ENCODE measurements around the gene HAND1. TPM values are rescaled to one million over a fixed set of nuclear protein-coding genes. Genes with fewer than 3 reads are reported as not detected.
A peak's percentile ranks its signal among the peaks of the same experiment; 100 is the strongest.
"Not testable (repeated sequence)": the region's sequence is repeated elsewhere in the genome, so short reads cannot be mapped to it uniquely, and the experiment has no call there.

Gene HAND1
- polyA plus RNA-seq, 4 donors = 0.22 to 0.42 TPM; not detected in 2

DNA sequence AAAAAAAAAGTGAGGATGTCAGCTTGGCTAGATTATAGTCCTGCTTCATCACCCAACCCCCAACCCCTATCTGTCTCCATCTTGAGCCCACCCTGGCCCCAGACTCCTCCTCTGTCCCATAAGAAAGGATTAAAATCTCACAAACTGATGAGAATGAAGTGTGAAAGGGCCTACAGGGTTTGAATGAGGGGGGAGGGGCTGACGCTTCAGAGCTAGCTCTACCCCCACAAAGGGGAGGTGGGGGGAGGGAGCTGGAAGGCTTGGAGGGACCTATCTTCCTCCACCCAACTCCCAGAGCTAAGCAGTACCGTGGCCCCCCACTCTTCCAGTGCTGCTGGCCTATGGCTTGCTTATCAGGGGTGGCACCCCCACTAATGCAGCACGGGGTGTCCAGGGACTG, 43.7 kb upstream of the HAND1 start:
- FAIRE-seq (no peak), DNase-seq (no peak)
- Histone ChIP-seq H3K9me3 (ENCODE audit: control insufficient read depth in 2 of 2, insufficient read depth in 1 of 2, low read depth in 1 of 2, low read length in 1 of 2) (no peaks in the 10 kb centered on the region), H3K27me3 (ENCODE audit: control insufficient read depth in 3 of 3, insufficient read depth in 3 of 3, low read length in 3 of 3) (peaks cover 0 to 26% (median 15%) of the 10 kb centered on the region in 3 donors), H3K27ac (ENCODE audit: low read depth in 1 of 3, low read length in 2 of 3) (no peak overlapping the region), H3K36me3 (ENCODE audit: control insufficient read depth in 3 of 3, insufficient read depth in 2 of 3, low read depth in 1 of 3, low read length in 3 of 3) (no peaks in the 10 kb centered on the region), H3K4me1 (ENCODE audit: control insufficient read depth in 3 of 3, insufficient read depth in 2 of 3, low read depth in 1 of 3, low read length in 2 of 3) (peaks cover 0 to 20% (median 0%) of the 10 kb centered on the region in 3 donors), H3K4me3 (ENCODE audit: low read depth in 1 of 3, low read length in 3 of 3) (no peak overlapping the region)
- 61 to 80% (median 64%) methylated on average over 3 of the region's 3 CpGs for whole genome bisulfite sequencing, 3 donors

- Histone ChIP-seq H3K4me3 (ENCODE audit: low read depth in 1 of 3, low read length in 3 of 3) (no peak overlapping the region), H3K27ac (ENCODE audit: low read depth in 1 of 3, low read length in 2 of 3) (no peak overlapping the region), H3K9me3 (ENCODE audit: control insufficient read depth in 2 of 2, insufficient read depth in 1 of 2, low read depth in 1 of 2, low read length in 1 of 2) (no peaks in the 10 kb centered on the region), H3K36me3 (ENCODE audit: control insufficient read depth in 3 of 3, insufficient read depth in 2 of 3, low read depth in 1 of 3, low read length in 3 of 3) (no peaks in the 10 kb centered on the region), H3K4me1 (ENCODE audit: control insufficient read depth in 3 of 3, insufficient read depth in 2 of 3, low read depth in 1 of 3, low read length in 2 of 3) (peaks cover 0 to 20% (median 0%) of the 10 kb centered on the region in 3 donors), H3K27me3 (ENCODE audit: control insufficient read depth in 3 of 3, insufficient read depth in 3 of 3, low read length in 3 of 3) (peaks cover 0 to 26% (median 15%) of the 10 kb centered on the region in 3 donors)
- FAIRE-seq (no peak), DNase-seq (peak; percentile 32 to 73)
- WGBS, 3 donors = 4 to 8% (median 7%) methylated on average over 15 of the region's 15 CpGs
Observed at GRCh38 chr5:154520861-154521453, 42.9 kb upstream of the HAND1 start.

- H3K27me3 ChIP-seq (ENCODE audit: control insufficient read depth in 3 of 3, insufficient read depth in 3 of 3, low read length in 3 of 3) = peaks cover 0 to 33% (median 15%) of the 10 kb centered on the region in 3 donors
- 27 to 48% (median 38%) methylated on average over 2 of the region's 2 CpGs for WGBS, 3 donors
- FAIRE-seq (no peak), DNase-seq (no peak)
- H3K9me3 ChIP-seq (ENCODE audit: control insufficient read depth in 2 of 2, insufficient read depth in 1 of 2, low read depth in 1 of 2, low read length in 1 of 2) = no peaks in the 10 kb centered on the region
- H3K4me1 ChIP-seq (ENCODE audit: control insufficient read depth in 3 of 3, insufficient read depth in 2 of 3, low read depth in 1 of 3, low read length in 2 of 3) = peaks cover 0 to 20% (median 0%) of the 10 kb centered on the region in 3 donors
- H3K4me3 ChIP-seq (ENCODE audit: low read depth in 1 of 3, low read length in 3 of 3) = no peak overlapping the region
- no peak overlapping the region for H3K27ac ChIP-seq (ENCODE audit: low read depth in 1 of 3, low read length in 2 of 3)
- no peaks in the 10 kb centered on the region for H3K36me3 ChIP-seq (ENCODE audit: control insufficient read depth in 3 of 3, insufficient read depth in 2 of 3, low read depth in 1 of 3, low read length in 3 of 3)
Observed at GRCh38 chr5:154519359-154519758, 41.3 kb upstream of the HAND1 start.

GRCh38 chr5:154518438-154518867, 40.4 kb upstream of the HAND1 start:
- no peak for FAIRE-seq
- H3K4me3 ChIP-seq (ENCODE audit: low read depth in 1 of 3, low read length in 3 of 3) = no peak overlapping the region
- peaks cover 0 to 11% (median 0%) of the 10 kb centered on the region in 3 donors for H3K4me1 ChIP-seq (ENCODE audit: control insufficient read depth in 3 of 3, insufficient read depth in 2 of 3, low read depth in 1 of 3, low read length in 2 of 3)
- WGBS, 3 donors = 48 to 61% (median 57%) methylated on average over 8 of the region's 8 CpGs
- no peaks in the 10 kb centered on the region for H3K9me3 ChIP-seq (ENCODE audit: control insufficient read depth in 2 of 2, insufficient read depth in 1 of 2, low read depth in 1 of 2, low read length in 1 of 2)
- H3K27me3 ChIP-seq (ENCODE audit: control insufficient read depth in 3 of 3, insufficient read depth in 3 of 3, low read length in 3 of 3) = peaks cover 0 to 40% (median 15%) of the 10 kb centered on the region in 3 donors
- H3K27ac ChIP-seq (ENCODE audit: low read depth in 1 of 3, low read length in 2 of 3) = no peak overlapping the region
- no peaks in the 10 kb centered on the region for H3K36me3 ChIP-seq (ENCODE audit: control insufficient read depth in 3 of 3, insufficient read depth in 2 of 3, low read depth in 1 of 3, low read length in 3 of 3)
- no peak for DNase-seq

GRCh38 chr5:154517810-154518437, 39.9 kb upstream of the HAND1 start:
- H3K27ac ChIP-seq (ENCODE audit: low read depth in 1 of 3, low read length in 2 of 3) = no peak overlapping the region
- peaks cover 0 to 6% (median 0%) of the 10 kb centered on the region in 3 donors for H3K4me1 ChIP-seq (ENCODE audit: control insufficient read depth in 3 of 3, insufficient read depth in 2 of 3, low read depth in 1 of 3, low read length in 2 of 3)
- H3K27me3 ChIP-seq (ENCODE audit: control insufficient read depth in 3 of 3, insufficient read depth in 3 of 3, low read length in 3 of 3) = peaks cover 0 to 42% (median 11%) of the 10 kb centered on the region in 3 donors
- peak in 1 of 2 donors; percentile 64 for DNase-seq
- H3K9me3 ChIP-seq (ENCODE audit: control insufficient read depth in 2 of 2, insufficient read depth in 1 of 2, low read depth in 1 of 2, low read length in 1 of 2) = no peaks in the 10 kb centered on the region
- H3K36me3 ChIP-seq (ENCODE audit: control insufficient read depth in 3 of 3, insufficient read depth in 2 of 3, low read depth in 1 of 3, low read length in 3 of 3) = no peaks in the 10 kb centered on the region
- no peak for FAIRE-seq
- no peak overlapping the region for H3K4me3 ChIP-seq (ENCODE audit: low read depth in 1 of 3, low read length in 3 of 3)
- WGBS, 3 donors = 64 to 79% (median 70%) methylated on average over 9 of the region's 9 CpGs

- FAIRE-seq = no peak
- Histone ChIP-seq H3K4me1 (ENCODE audit: control insufficient read depth in 3 of 3, insufficient read depth in 2 of 3, low read depth in 1 of 3, low read length in 2 of 3) (peaks cover 0 to 5% (median 0%) of the 10 kb centered on the region in 3 donors), H3K9me3 (ENCODE audit: control insufficient read depth in 2 of 2, insufficient read depth in 1 of 2, low read depth in 1 of 2, low read length in 1 of 2) (no peaks in the 10 kb centered on the region), H3K4me3 (ENCODE audit: low read depth in 1 of 3, low read length in 3 of 3) (no peak overlapping the region), H3K36me3 (ENCODE audit: control insufficient read depth in 3 of 3, insufficient read depth in 2 of 3, low read depth in 1 of 3, low read length in 3 of 3) (no peaks in the 10 kb centered on the region), H3K27me3 (ENCODE audit: control insufficient read depth in 3 of 3, insufficient read depth in 3 of 3, low read length in 3 of 3) (peaks cover 0 to 44% (median 5%) of the 10 kb centered on the region in 3 donors), H3K27ac (ENCODE audit: low read depth in 1 of 3, low read length in 2 of 3) (no peak overlapping the region)
- WGBS, 3 donors = 65 to 81% (median 79%) methylated on average over 7 of the region's 7 CpGs
- DNase-seq = no peak
Observed at GRCh38 chr5:154517181-154517580, 39.2 kb upstream of the HAND1 start.

GRCh38 chr5:154516475-154516874, 38.4 kb upstream of the HAND1 start:
- Histone ChIP-seq H3K27me3 (ENCODE audit: control insufficient read depth in 3 of 3, insufficient read depth in 3 of 3, low read length in 3 of 3) (peaks cover 0 to 42% (median 4%) of the 10 kb centered on the region in 3 donors), H3K36me3 (ENCODE audit: control insufficient read depth in 3 of 3, insufficient read depth in 2 of 3, low read depth in 1 of 3, low read length in 3 of 3) (no peaks in the 10 kb centered on the region), H3K27ac (ENCODE audit: low read depth in 1 of 3, low read length in 2 of 3) (no peak overlapping the region), H3K4me3 (ENCODE audit: low read depth in 1 of 3, low read length in 3 of 3) (no peak overlapping the region), H3K4me1 (ENCODE audit: control insufficient read depth in 3 of 3, insufficient read depth in 2 of 3, low read depth in 1 of 3, low read length in 2 of 3) (peaks cover 0 to 5% (median 0%) of the 10 kb centered on the region in 3 donors), H3K9me3 (ENCODE audit: control insufficient read depth in 2 of 2, insufficient read depth in 1 of 2, low read depth in 1 of 2, low read length in 1 of 2) (no peaks in the 10 kb centered on the region)
- 89 to 94% (median 92%) methylated on average over 5 of the region's 5 CpGs for WGBS, 3 donors
- FAIRE-seq (no peak), DNase-seq (no peak)

DNA sequence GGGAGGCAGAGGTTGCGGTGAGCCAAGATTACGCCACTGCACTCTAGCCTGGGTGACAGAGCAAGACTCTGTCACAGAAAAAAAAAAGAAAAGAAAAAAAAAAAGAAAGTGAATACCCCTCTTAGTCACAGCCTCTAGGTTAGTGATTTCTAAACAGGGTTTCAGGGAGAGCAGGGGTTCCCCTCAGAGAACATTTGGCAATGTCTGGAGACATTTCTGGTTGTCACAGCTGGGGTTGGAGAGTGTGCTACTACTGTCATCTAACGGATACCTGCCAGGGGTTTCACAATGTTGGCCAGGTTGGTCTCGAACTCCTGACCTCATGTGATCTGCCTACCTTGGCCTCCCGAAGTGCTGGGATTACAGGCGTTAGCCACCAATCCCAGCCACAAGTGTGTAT, 37.5 kb upstream of the HAND1 start:
- not testable (repeated sequence) for H3K36me3 ChIP-seq (ENCODE audit: control insufficient read depth in 3 of 3, insufficient read depth in 2 of 3, low read depth in 1 of 3, low read length in 3 of 3); H3K27ac ChIP-seq (ENCODE audit: low read depth in 1 of 3, low read length in 2 of 3); DNase-seq; FAIRE-seq; H3K4me1 ChIP-seq (ENCODE audit: control insufficient read depth in 3 of 3, insufficient read depth in 2 of 3, low read depth in 1 of 3, low read length in 2 of 3); H3K9me3 ChIP-seq (ENCODE audit: control insufficient read depth in 2 of 2, insufficient read depth in 1 of 2, low read depth in 1 of 2, low read length in 1 of 2); H3K4me3 ChIP-seq (ENCODE audit: low read depth in 1 of 3, low read length in 3 of 3)
- WGBS, 3 donors = 64 to 80% (median 70%) methylated on average over 6 of the region's 6 CpGs
- H3K27me3 ChIP-seq (ENCODE audit: control insufficient read depth in 3 of 3, insufficient read depth in 3 of 3, low read length in 3 of 3) = peaks cover 0 to 46% (median 0%) of the 10 kb centered on the region in 3 donors
